NB4 (cell line): ENCODE measurements around the gene ARL4A.

Experiments
- MYC ChIP-seq: IDR thresholded peaks from 2 replicates; pipeline ENCODE4 v1.6.1; 2011; ENCODE audit warnings: low read depth, low read length
- POLR2A ChIP-seq: IDR thresholded peaks from 2 replicates; pipeline ENCODE4 v1.6.1; 2011; ENCODE audit warnings: mild to moderate bottlenecking; ENCODE audit not compliant: insufficient read length; ENCODE audit errors: extremely low read depth
- TF ChIP-seq, protein P1 (sequence below): IDR thresholded peaks from one replicate; pipeline ENCODE4 v1.5.1; 2012; ENCODE audit warnings: low read depth, low read length
- TF ChIP-seq, protein P2 (sequence below): IDR thresholded peaks from 2 replicates; pipeline ENCODE4 v1.6.1; 2011; ENCODE audit warnings: low read depth, low read length

DNA sequence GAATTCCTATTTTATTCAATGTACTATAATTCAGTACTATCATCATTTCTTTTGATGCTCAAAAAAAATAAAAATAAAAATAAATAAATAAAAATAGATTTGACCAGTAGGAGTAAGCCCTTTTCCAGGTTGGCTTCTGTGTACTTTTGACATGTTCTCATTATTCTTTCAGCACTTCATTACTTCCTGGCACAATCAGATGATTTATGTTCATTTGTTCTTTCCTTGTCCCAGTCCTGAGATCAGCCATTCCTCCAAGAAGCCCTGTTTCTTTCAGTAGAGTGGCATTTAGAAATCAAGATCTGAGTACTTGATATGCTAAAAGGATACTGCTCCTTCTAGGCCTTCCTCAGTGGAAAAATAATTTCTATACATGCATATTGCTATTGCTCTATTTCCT lies 20.9 kb downstream of the ARL4A start:
- TF ChIP-seq, protein P1, sequence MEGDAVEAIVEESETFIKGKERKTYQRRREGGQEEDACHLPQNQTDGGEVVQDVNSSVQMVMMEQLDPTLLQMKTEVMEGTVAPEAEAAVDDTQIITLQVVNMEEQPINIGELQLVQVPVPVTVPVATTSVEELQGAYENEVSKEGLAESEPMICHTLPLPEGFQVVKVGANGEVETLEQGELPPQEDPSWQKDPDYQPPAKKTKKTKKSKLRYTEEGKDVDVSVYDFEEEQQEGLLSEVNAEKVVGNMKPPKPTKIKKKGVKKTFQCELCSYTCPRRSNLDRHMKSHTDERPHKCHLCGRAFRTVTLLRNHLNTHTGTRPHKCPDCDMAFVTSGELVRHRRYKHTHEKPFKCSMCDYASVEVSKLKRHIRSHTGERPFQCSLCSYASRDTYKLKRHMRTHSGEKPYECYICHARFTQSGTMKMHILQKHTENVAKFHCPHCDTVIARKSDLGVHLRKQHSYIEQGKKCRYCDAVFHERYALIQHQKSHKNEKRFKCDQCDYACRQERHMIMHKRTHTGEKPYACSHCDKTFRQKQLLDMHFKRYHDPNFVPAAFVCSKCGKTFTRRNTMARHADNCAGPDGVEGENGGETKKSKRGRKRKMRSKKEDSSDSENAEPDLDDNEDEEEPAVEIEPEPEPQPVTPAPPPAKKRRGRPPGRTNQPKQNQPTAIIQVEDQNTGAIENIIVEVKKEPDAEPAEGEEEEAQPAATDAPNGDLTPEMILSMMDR: no peak
- no peak for TF ChIP-seq POLR2A
- no peak for TF ChIP-seq MYC
- TF ChIP-seq, protein P2, sequence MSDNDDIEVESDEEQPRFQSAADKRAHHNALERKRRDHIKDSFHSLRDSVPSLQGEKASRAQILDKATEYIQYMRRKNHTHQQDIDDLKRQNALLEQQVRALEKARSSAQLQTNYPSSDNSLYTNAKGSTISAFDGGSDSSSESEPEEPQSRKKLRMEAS: no peak
